OCI-LY7 (cell line): ENCODE data around the gene PIAS2. TPM values are rescaled to one million over a fixed set of nuclear protein-coding genes. Genes with fewer than 3 reads are reported as not detected.

Source experiments
- BruUV-seq: library from RNA; stranded (reverse); fragments of 400-500 nt; replicated peaks from 2 replicates; lab custom pipeline; 2021; lab: Mats Ljungman, UMichigan
- CTCF ChIA-PET: fragments of 300-600 bp; sonication (Branson Sonifier 250); formaldehyde crosslinking; loops from one replicate; lab custom pipeline; 2022; ENCODE audit warnings: antibody characterized with exemption; ENCODE audit not compliant: unreplicated experiment; lab: Charles Lee
- POLR2A ChIA-PET: fragments of 300-600 bp; sonication (Branson Sonifier 250); formaldehyde crosslinking; loops from one replicate; lab custom pipeline; 2022; ENCODE audit warnings: antibody characterized with exemption; lab: Charles Lee
- DNase-seq: peaks from one replicate; pipeline ENCODE4 v3.0.0-alpha.2; 2015; ENCODE audit warnings: low spot score
- H2AFZ ChIP-seq: fragments of 200-600 bp; sonication (generic), shearing (Covaris generic); 2 replicates; pipeline ENCODE4 v1.6.1; 2014; ENCODE audit warnings: mild to moderate bottlenecking, antibody characterized with exemption, low read length, moderate library complexity
- H3K27ac ChIP-seq: fragments of 200-600 bp; sonication (generic); 2 replicates; pipeline ENCODE4 v1.5.1; 2014; ENCODE audit warnings: mixed run types, low read depth, mild to moderate bottlenecking, moderate library complexity, low read length, inconsistent platforms; ENCODE audit not compliant: poor library complexity, severe bottlenecking
- H3K36me3 ChIP-seq: fragments of 200-600 bp; sonication (generic); 2 replicates; pipeline ENCODE4 v1.6.1; 2014; ENCODE audit warnings: mild to moderate bottlenecking, antibody characterized with exemption, low read length, moderate library complexity, mixed read lengths; ENCODE audit not compliant: insufficient read depth
- H3K4me1 ChIP-seq: fragments of 200-600 bp; sonication (generic); 2 replicates; pipeline ENCODE4 v1.5.1; 2014; ENCODE audit warnings: mild to moderate bottlenecking, low read length; ENCODE audit not compliant: insufficient read depth, poor library complexity, severe bottlenecking
- H3K4me2 ChIP-seq: fragments of 200-600 bp; sonication (generic); 2 replicates; pipeline ENCODE4 v1.6.1; 2014; ENCODE audit warnings: mild to moderate bottlenecking, low read length
- H3K4me3 ChIP-seq: fragments of 200-600 bp; sonication (generic); 2 replicates; pipeline ENCODE4 v1.5.1; 2014; ENCODE audit warnings: mild to moderate bottlenecking, low read depth, low read length; ENCODE audit not compliant: poor library complexity, severe bottlenecking
- H3K79me2 ChIP-seq: fragments of 200-600 bp; sonication (generic); 2 replicates; pipeline ENCODE4 v1.6.1; 2016; ENCODE audit warnings: low read depth, mild to moderate bottlenecking, low read length, moderate library complexity, mixed read lengths; ENCODE audit not compliant: insufficient read depth
- H3K9me2 ChIP-seq: fragments of 200-600 bp; sonication (generic); 2 replicates; pipeline ENCODE4 v1.6.1; 2016; ENCODE audit warnings: mild to moderate bottlenecking, low read length, mixed read lengths; ENCODE audit not compliant: insufficient read depth
- H3K9me3 ChIP-seq: fragments of 200-600 bp; sonication (generic); 2 replicates; pipeline ENCODE4 v1.6.1; 2014; ENCODE audit warnings: mild to moderate bottlenecking, mixed run types, low read length, mixed read lengths
- H4K20me1 ChIP-seq: fragments of 200-600 bp; sonication (generic); 2 replicates; pipeline ENCODE4 v1.6.1; 2014; ENCODE audit warnings: mild to moderate bottlenecking, antibody characterized with exemption, low read length, moderate library complexity, mixed read lengths; ENCODE audit not compliant: insufficient read depth
- EZH2phosphoT487 ChIP-seq: fragments of 200-600 bp; sonication (generic); IDR thresholded peaks from 2 replicates; pipeline ENCODE4 v1.6.1; 2018; ENCODE audit warnings: low read depth, borderline replicate concordance, mild to moderate bottlenecking, mixed run types, antibody characterized with exemption, low read length, moderate library complexity, mixed read lengths
- intact Hi-C: fragments of 100-400 bp; cut with micrococcal nuclease; formaldehyde crosslinking; loops from one replicate; pipeline ENCODE4 v1.10.0; 2022; ENCODE audit not compliant: unreplicated experiment
- total RNA-seq, 2 experiments: library from RNA; depleted of rRNA in 1 of 2; stranded (reverse); fragments of >200 nt in 1 of 2; shearing (Covaris generic) in 1 of 2; gene quantifications; 2 replicates each; pipeline ENCODE4 v1.2.3, GENCODE V29; 2014 to 2022
- TF ChIP-seq, protein P1 (sequence below): fragments of 200-600 bp; sonication (generic); conservative IDR thresholded peaks from 2 replicates; pipeline ENCODE4 v1.5.1; 2014; ENCODE audit warnings: mild to moderate bottlenecking, antibody characterized with exemption, low read length, moderate library complexity, mixed read lengths

The PIAS2 gene
- total RNA-seq, 2 experiments from 2014 or later: 18.1 to 35.7 TPM

- H3K36me3 ChIP-seq: no peaks in the 10 kb centered on the region; the same call in 1 of the 2 replicates
- intact Hi-C loops: no loop called here
- ChIA-PET POLR2A (interaction anchor here (0.6 to 1.0 kb wide), 3 partner anchors 8 to 485 kb away, joined by 3 to 6 read pairs (median 5); no protein-coding TSS in a partner anchor), CTCF (no interaction called here)
- no peak overlapping the region for H3K27ac ChIP-seq
- H4K20me1 ChIP-seq: no peaks in the 10 kb centered on the region
- no peak for TF ChIP-seq EZH2phosphoT487
- no TSS peak for BruUV-seq
- no peak overlapping the region for H2AFZ ChIP-seq
- no peaks in the 10 kb centered on the region for H3K9me2 ChIP-seq
- H3K79me2 ChIP-seq: no peaks in the 10 kb centered on the region
- H3K4me2 ChIP-seq: no peak overlapping the region
- H3K4me3 ChIP-seq: no peak overlapping the region
- DNase-seq: no peak
- H3K4me1 ChIP-seq: no peaks in the 10 kb centered on the region
- H3K9me3 ChIP-seq: no peaks in the 10 kb centered on the region
These were observed 101.6 kb downstream of the PIAS2 start for GRCh38 chr18:46815661-46816060.

DNA sequence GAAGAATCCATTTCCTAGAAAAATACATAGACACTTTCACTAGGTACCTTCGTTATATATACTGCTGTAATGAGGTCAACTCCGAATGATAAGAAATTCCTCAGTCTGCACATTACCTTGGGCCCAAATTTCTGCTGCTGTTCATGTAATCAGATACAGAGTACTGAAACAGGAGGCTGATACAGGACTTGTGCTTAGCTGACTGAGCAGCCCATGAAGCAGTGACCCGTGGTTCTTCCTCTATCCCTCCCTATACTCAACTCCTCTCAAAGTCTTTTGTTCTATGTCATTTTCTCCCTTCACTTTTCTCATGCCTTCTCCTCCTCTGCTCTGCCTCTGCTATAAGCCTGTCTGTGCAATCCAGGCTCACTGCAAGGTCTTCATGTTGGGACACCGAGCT lies 102.9 kb downstream of the PIAS2 start:
- intact Hi-C loops: no loop called here
- ChIA-PET POLR2A (no interaction called here), CTCF (no interaction called here)
- no peak overlapping the region for H3K4me2 ChIP-seq
- DNase-seq: no peak
- H3K9me2 ChIP-seq: no peaks in the 10 kb centered on the region
- H3K4me3 ChIP-seq: no peak overlapping the region
- no TSS peak for BruUV-seq
- H3K36me3 ChIP-seq: no peaks in the 10 kb centered on the region
- no peaks in the 10 kb centered on the region for H3K4me1 ChIP-seq
- TF ChIP-seq, protein P1, sequence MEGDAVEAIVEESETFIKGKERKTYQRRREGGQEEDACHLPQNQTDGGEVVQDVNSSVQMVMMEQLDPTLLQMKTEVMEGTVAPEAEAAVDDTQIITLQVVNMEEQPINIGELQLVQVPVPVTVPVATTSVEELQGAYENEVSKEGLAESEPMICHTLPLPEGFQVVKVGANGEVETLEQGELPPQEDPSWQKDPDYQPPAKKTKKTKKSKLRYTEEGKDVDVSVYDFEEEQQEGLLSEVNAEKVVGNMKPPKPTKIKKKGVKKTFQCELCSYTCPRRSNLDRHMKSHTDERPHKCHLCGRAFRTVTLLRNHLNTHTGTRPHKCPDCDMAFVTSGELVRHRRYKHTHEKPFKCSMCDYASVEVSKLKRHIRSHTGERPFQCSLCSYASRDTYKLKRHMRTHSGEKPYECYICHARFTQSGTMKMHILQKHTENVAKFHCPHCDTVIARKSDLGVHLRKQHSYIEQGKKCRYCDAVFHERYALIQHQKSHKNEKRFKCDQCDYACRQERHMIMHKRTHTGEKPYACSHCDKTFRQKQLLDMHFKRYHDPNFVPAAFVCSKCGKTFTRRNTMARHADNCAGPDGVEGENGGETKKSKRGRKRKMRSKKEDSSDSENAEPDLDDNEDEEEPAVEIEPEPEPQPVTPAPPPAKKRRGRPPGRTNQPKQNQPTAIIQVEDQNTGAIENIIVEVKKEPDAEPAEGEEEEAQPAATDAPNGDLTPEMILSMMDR: no peak
- TF ChIP-seq EZH2phosphoT487: no peak
- H3K79me2 ChIP-seq: no peaks in the 10 kb centered on the region
- no peaks in the 10 kb centered on the region for H4K20me1 ChIP-seq
- H3K9me3 ChIP-seq: no peaks in the 10 kb centered on the region
- H3K27ac ChIP-seq: no peak overlapping the region
- H2AFZ ChIP-seq: no peak overlapping the region

DNA sequence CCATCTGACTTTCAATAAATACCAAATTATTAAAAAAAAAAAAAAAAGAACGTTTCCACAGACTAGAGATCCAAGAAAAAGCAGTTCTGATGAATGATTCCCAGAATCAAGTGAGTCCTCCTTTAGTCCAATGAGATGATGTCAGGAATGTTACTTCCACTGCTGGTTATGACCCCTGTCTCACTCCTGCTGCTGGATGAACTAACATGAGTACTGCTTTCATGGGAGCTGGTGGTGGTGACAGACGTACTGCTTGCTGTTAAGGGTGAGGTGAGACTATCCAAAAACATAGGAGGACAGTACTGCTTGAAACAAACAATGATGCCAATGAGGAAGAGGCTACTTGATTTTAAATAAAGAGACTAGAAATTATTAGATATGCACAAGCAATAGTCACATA lies 105.0 kb downstream of the PIAS2 start:
- no peaks in the 10 kb centered on the region for H3K9me2 ChIP-seq
- H3K9me3 ChIP-seq: no peaks in the 10 kb centered on the region
- no TSS peak for BruUV-seq
- ChIA-PET POLR2A (no interaction called here), CTCF (no interaction called here)
- H2AFZ ChIP-seq: no peak overlapping the region
- no peaks in the 10 kb centered on the region for H3K4me1 ChIP-seq
- no peak overlapping the region for H3K4me2 ChIP-seq
- H3K79me2 ChIP-seq: no peaks in the 10 kb centered on the region; the same call in 1 of the 2 replicates
- H4K20me1 ChIP-seq: no peaks in the 10 kb centered on the region
- TF ChIP-seq, protein P1: no peak
- TF ChIP-seq EZH2phosphoT487: no peak
- no peak for DNase-seq
- intact Hi-C loops: no loop called here
- no peaks in the 10 kb centered on the region for H3K36me3 ChIP-seq
- H3K4me3 ChIP-seq: no peak overlapping the region
- no peak overlapping the region for H3K27ac ChIP-seq
